ENCODE measurements around the gene ETV2.
A peak's percentile ranks its signal among the peaks of the same experiment; 100 is the strongest.
"Not testable (repeated sequence)": the region's sequence is repeated elsewhere in the genome, so short reads cannot be mapped to it uniquely, and the experiment has no call there.

ETV2 gene

GRCh38 chr19:35648017-35648961, 6.7 kb downstream of the ETV2 start, which contains the start of gene COX6B1:
Gene COX6B1 (plus strand): TSS chr19:35648323. CDS start chr19:35651244, 2,921 bp downstream.
- Histone ChIP-seq H4K20me1 (ENCODE audit: low read depth, low read length) (no peaks in the 10 kb centered on the region), H3K4me3 (ENCODE audit: insufficient read depth, low read length, poor library complexity, severe bottlenecking) (peak within 1 kb of the TSS; percentile 92), H3K9me2 (replicated peaks; ENCODE audit: insufficient read depth, low read length) (no peaks in the 10 kb centered on the region), H3K36me3 (ENCODE audit: low read length) (no peaks in the 10 kb centered on the region), H3K27me3 (ENCODE audit: low read length) (no peaks in the 10 kb centered on the region), H3K9me3 (ENCODE audit: insufficient read depth, low read length) (no peaks in the 10 kb centered on the region), H3K4me2 (ENCODE audit: low read depth, low read length, poor library complexity, severe bottlenecking) (peak within 1 kb of the TSS; percentile 95), H3K27ac (ENCODE audit: low read depth, low read length) (peak within 1 kb of the TSS; percentile 29; the same call in 1 of the 2 replicates), H3K79me2 (ENCODE audit: insufficient read depth, low read length) (peaks cover 37% of the 10 kb centered on the region), H3F3A (ENCODE audit: insufficient read depth) (peaks cover 24% of the 10 kb centered on the region), H3K9ac (ENCODE audit: low read length) (peak within 1 kb of the TSS; percentile 83), H2AFZ (ENCODE audit: low read depth, low read length, severe bottlenecking) (peak within 1 kb of the TSS; percentile 78)
- no peak for TF ChIP-seq EZH2phosphoT487 (conservative IDR thresholded peaks at IDR 0.05; ENCODE audit: low read length)
- TF ChIP-seq, protein P1, sequence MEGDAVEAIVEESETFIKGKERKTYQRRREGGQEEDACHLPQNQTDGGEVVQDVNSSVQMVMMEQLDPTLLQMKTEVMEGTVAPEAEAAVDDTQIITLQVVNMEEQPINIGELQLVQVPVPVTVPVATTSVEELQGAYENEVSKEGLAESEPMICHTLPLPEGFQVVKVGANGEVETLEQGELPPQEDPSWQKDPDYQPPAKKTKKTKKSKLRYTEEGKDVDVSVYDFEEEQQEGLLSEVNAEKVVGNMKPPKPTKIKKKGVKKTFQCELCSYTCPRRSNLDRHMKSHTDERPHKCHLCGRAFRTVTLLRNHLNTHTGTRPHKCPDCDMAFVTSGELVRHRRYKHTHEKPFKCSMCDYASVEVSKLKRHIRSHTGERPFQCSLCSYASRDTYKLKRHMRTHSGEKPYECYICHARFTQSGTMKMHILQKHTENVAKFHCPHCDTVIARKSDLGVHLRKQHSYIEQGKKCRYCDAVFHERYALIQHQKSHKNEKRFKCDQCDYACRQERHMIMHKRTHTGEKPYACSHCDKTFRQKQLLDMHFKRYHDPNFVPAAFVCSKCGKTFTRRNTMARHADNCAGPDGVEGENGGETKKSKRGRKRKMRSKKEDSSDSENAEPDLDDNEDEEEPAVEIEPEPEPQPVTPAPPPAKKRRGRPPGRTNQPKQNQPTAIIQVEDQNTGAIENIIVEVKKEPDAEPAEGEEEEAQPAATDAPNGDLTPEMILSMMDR (IDR thresholded peaks at IDR 0.05; ENCODE audit: insufficient read depth, low read length, poor library complexity, severe bottlenecking), result no peak

- Histone ChIP-seq H3K9me3 (ENCODE audit: insufficient read depth, low read length) (no peaks in the 10 kb centered on the region), H3K9me2 (replicated peaks; ENCODE audit: insufficient read depth, low read length) (no peaks in the 10 kb centered on the region), H3K9ac (ENCODE audit: low read length) (no peak overlapping the region), H3K27ac (ENCODE audit: low read depth, low read length) (no peak overlapping the region), H4K20me1 (ENCODE audit: low read depth, low read length) (no peaks in the 10 kb centered on the region), H3K36me3 (ENCODE audit: low read length) (no peaks in the 10 kb centered on the region), H3K4me3 (ENCODE audit: insufficient read depth, low read length, poor library complexity, severe bottlenecking) (no peak overlapping the region), H3K27me3 (ENCODE audit: low read length) (no peaks in the 10 kb centered on the region), H3K4me2 (ENCODE audit: low read depth, low read length, poor library complexity, severe bottlenecking) (no peak overlapping the region), H2AFZ (ENCODE audit: low read depth, low read length, severe bottlenecking) (no peak overlapping the region), H3F3A (ENCODE audit: insufficient read depth) (peaks cover 5% of the 10 kb centered on the region), H3K79me2 (ENCODE audit: insufficient read depth, low read length) (peaks cover 37% of the 10 kb centered on the region)
- TF ChIP-seq EZH2phosphoT487 (conservative IDR thresholded peaks at IDR 0.05; ENCODE audit: low read length), result no peak
- TF ChIP-seq, protein P1 (IDR thresholded peaks at IDR 0.05; ENCODE audit: insufficient read depth, low read length, poor library complexity, severe bottlenecking), result no peak
Measured at GRCh38 chr19:35650581-35650980, 9.0 kb downstream of the ETV2 start.

DNA sequence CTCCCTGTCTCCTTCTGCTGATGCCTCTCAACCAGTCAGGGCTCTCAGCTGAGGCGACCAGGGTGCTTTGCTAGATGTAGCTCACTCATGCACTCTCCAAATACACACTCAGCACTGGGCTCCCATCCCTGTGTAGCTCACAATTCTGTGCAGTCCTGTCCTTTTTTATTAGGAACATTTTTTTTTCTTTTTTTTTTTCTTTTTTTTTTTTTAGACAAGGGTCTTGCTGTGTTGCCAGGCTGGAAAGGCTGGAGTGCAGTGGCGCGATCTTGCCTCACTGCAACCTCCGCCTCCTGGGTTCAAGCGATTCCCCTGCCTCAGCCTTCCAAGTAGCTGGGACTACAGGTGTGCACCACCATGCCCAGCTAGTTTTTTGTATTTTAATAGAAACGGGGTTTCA, 13.3 kb downstream of the ETV2 start:
- H3K27me3 ChIP-seq (ENCODE audit: low read length); H3K36me3 ChIP-seq (ENCODE audit: low read length); H2AFZ ChIP-seq (ENCODE audit: low read depth, low read length, severe bottlenecking); H3K4me2 ChIP-seq (ENCODE audit: low read depth, low read length, poor library complexity, severe bottlenecking); H3F3A ChIP-seq (ENCODE audit: insufficient read depth); H3K4me3 ChIP-seq (ENCODE audit: insufficient read depth, low read length, poor library complexity, severe bottlenecking); H3K9me3 ChIP-seq (ENCODE audit: insufficient read depth, low read length); H4K20me1 ChIP-seq (ENCODE audit: low read depth, low read length); H3K27ac ChIP-seq (ENCODE audit: low read depth, low read length); H3K9me2 ChIP-seq (replicated peaks; ENCODE audit: insufficient read depth, low read length); H3K9ac ChIP-seq (ENCODE audit: low read length): not testable (repeated sequence)
- H3K79me2 ChIP-seq (ENCODE audit: insufficient read depth, low read length), result peaks cover 20% of the 10 kb centered on the region

DNA sequence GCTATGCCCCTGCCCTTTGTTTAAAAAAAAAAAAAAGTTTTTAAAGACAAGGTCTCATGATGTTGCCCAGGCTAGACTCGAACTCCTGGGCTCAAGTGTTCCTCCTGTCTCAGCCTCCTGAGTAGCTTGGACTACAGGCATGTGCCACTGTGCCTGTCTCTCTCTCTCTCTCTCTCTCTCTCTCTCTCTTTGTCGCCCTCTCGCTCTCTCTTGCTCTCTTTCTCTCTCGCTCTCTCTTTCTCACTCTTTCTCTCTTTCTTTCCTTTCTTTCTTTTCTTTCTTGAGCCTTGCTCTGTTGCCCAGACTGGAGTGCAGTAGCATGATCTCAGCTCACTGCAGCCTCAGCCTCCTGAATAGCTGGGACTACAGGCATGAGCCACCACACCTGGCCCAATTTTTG, 14.1 kb downstream of the ETV2 start:
- H3K4me2 ChIP-seq (ENCODE audit: low read depth, low read length, poor library complexity, severe bottlenecking), result no peak overlapping the region
- no peaks in the 10 kb centered on the region for H3K9me2 ChIP-seq (replicated peaks; ENCODE audit: insufficient read depth, low read length)
- 0 out of 2 replicates have a peak, but pooled peaks cover 12% of the 10 kb centered on the region for H3K79me2 ChIP-seq (ENCODE audit: insufficient read depth, low read length)
- no peaks in the 10 kb centered on the region for H3K36me3 ChIP-seq (ENCODE audit: low read length)
- no peak overlapping the region for H3K4me3 ChIP-seq (ENCODE audit: insufficient read depth, low read length, poor library complexity, severe bottlenecking)
- no peak overlapping the region for H3K9ac ChIP-seq (ENCODE audit: low read length)
- TF ChIP-seq, protein P1 (IDR thresholded peaks at IDR 0.05; ENCODE audit: insufficient read depth, low read length, poor library complexity, severe bottlenecking), result no peak
- TF ChIP-seq EZH2phosphoT487 (conservative IDR thresholded peaks at IDR 0.05; ENCODE audit: low read length), result no peak
- no peak overlapping the region for H3K27ac ChIP-seq (ENCODE audit: low read depth, low read length)
- no peaks in the 10 kb centered on the region for H3K27me3 ChIP-seq (ENCODE audit: low read length)
- no peaks in the 10 kb centered on the region for H3K9me3 ChIP-seq (ENCODE audit: insufficient read depth, low read length)
- H4K20me1 ChIP-seq (ENCODE audit: low read depth, low read length), result no peaks in the 10 kb centered on the region
- H2AFZ ChIP-seq (ENCODE audit: low read depth, low read length, severe bottlenecking), result no peak overlapping the region
- H3F3A ChIP-seq (ENCODE audit: insufficient read depth), result no peaks in the 10 kb centered on the region
